Spleen (tissue), 11 donors: Measurements from ENCODE around the gene AKAP13. TPM values are rescaled to one million over a fixed set of nuclear protein-coding genes. Genes with fewer than 3 reads are reported as not detected.

Experiments
- DNase-seq: peaks from one replicate; pipeline ENCODE4 v3.0.0-alpha.2; 2020
- H3K27ac ChIP-seq, 8 donors: fragments of 200-600 bp; sonication (generic) in 7 of 8; 1 replicate in 4 of 8; 2 replicates in 4 of 8; pipeline versions ENCODE4 v1.5.0 to v1.8.0; 2016 to 2021; ENCODE audit warnings: inconsistent platforms in 4 of 8, mild to moderate bottlenecking in 4 of 8, moderate library complexity in 1 of 8
- H3K27me3 ChIP-seq, 7 donors: fragments of 200-600 bp; sonication (generic) in 6 of 7; replicated peaks in 1 of 7; 1 replicate in 4 of 7; 2 replicates in 3 of 7; pipeline versions ENCODE4 v1.5.0 to v1.8.0; 2016 to 2021; ENCODE audit warnings: inconsistent platforms in 3 of 7, mild to moderate bottlenecking in 1 of 7
- H3K36me3 ChIP-seq, 6 donors: fragments of 200-600 bp; sonication (generic) in 5 of 6; 1 replicate in 4 of 6; 2 replicates in 2 of 6; pipeline versions ENCODE4 v1.5.0 to v1.8.0; 2016 to 2021; ENCODE audit warnings: inconsistent platforms in 2 of 6
- H3K4me1 ChIP-seq, 6 donors: fragments of 200-600 bp; sonication (generic) in 5 of 6; 1 replicate in 3 of 6; 2 replicates in 3 of 6; pipeline versions ENCODE4 v1.5.0 to v1.8.0; 2016 to 2021; ENCODE audit warnings: inconsistent platforms in 3 of 6
- H3K4me3 ChIP-seq, 8 donors: fragments of 200-600 bp; sonication (generic) in 7 of 8; 1 replicate in 4 of 8; 2 replicates in 4 of 8; pipeline versions ENCODE4 v1.5.0 to v1.8.0; 2016 to 2021; ENCODE audit warnings: inconsistent platforms in 4 of 8, mild to moderate bottlenecking in 4 of 8, moderate library complexity in 2 of 8
- H3K9me3 ChIP-seq, 8 donors: fragments of 200-600 bp; sonication (generic) in 7 of 8; 1 replicate in 4 of 8; 2 replicates in 4 of 8; pipeline versions ENCODE4 v1.5.0 to v1.8.0; 2016 to 2021; ENCODE audit warnings: inconsistent platforms in 4 of 8
- POLR2A ChIP-seq, 3 donors: fragments of 450-650 bp; IDR thresholded peaks; one replicate each; pipeline ENCODE4 v1.5.1; 2017; ENCODE audit warnings: antibody characterized with exemption in 3 of 3, mild to moderate bottlenecking in 1 of 3
- POLR2AphosphoS5 ChIP-seq, 3 donors: sonication (generic); formaldehyde crosslinking; IDR thresholded peaks; one replicate each; pipeline ENCODE4 v1.5.1; 2017; ENCODE audit warnings: antibody characterized with exemption in 3 of 3
- WGBS, 5 donors: extraction: QIAGEN DNeasy Blood & Tissue Kit in 3 of 5; methylation state at CpG; one replicate each; pipeline versions ENCODE4 v1.1.5 to v1.1.7; 2013 to 2018; 5-methylcytosine and 5-hydroxymethylcytosine counted together
- intact Hi-C: fragments of 100-400 bp; cut with DNase I; formaldehyde crosslinking; loops from one replicate; pipeline ENCODE4 v1.15.0; 2023; ENCODE audit warnings: low total_unique reads
- polyA plus RNA-seq, 3 donors: library from polyadenylated mRNA; stranded (reverse); fragments of 200-250 nt; gene quantifications; one replicate each; pipeline ENCODE4 v1.2.1, GENCODE V29; 2013
- total RNA-seq, 7 donors: library from RNA; depleted of rRNA in 3 of 7; stranded (reverse); fragments of >200 nt in 3 of 7; fragmentation: NEBNext Ultra II Directional in 4 of 7; extraction: Animal tissue kit (Norgen Biotek cat#: 25700) in 4 of 7; gene quantifications; one replicate each; pipeline versions ENCODE4 v1.1.0 to v1.2.1, GENCODE V29; 2016 to 2021
- TF ChIP-seq, protein P1 (sequence below), 11 experiments: fragments of 200-600 bp in 7 of 11; fragments of 450-650 bp in 4 of 11; sonication (generic) in 4 of 11; IDR thresholded peaks in 8 of 11; conservative IDR thresholded peaks in 3 of 11; 1 replicate in 7 of 11; 2 replicates in 4 of 11; pipeline versions ENCODE4 v1.4.0 to v1.8.0; 2016 to 2021; ENCODE audit warnings: antibody characterized with exemption in 11 of 11, inconsistent platforms in 4 of 11, mild to moderate bottlenecking in 1 of 11
- donor health status: healthy with polysubstance abuse.
- donor health status: DM: no; HTN: no; CAD: no; lungs with moderate emphysema.
- donor health status: DM: no; HTN: no; CAD: no.
- donor health status: Bipolar disorder and iron deficiency.
- donor health status: healthy.
- donor health status: DM: no; HTN: no; CAD: no.
- donor health status: DM: yes; HTN: yes; CAD: no.

AKAP13 gene
- total and polyA plus RNA-seq, 10 donors = 35.4 to 413 (median 260) TPM

- Histone ChIP-seq H3K4me3 (no peak overlapping the region), H3K27me3 (no peaks in the 10 kb centered on the region), H3K9me3 (no peaks in the 10 kb centered on the region), H3K4me1 (peaks cover 4 to 86% (median 50%) of the 10 kb centered on the region in 6 donors), H3K27ac (no peak overlapping the region), H3K36me3 (no peaks in the 10 kb centered on the region)
- intact Hi-C loops = no loop called here
- no peak for DNase-seq
- 48 to 83% (median 64%) methylated on average over 2 of the region's 2 CpGs for WGBS, 5 donors
- TF ChIP-seq, protein P1, sequence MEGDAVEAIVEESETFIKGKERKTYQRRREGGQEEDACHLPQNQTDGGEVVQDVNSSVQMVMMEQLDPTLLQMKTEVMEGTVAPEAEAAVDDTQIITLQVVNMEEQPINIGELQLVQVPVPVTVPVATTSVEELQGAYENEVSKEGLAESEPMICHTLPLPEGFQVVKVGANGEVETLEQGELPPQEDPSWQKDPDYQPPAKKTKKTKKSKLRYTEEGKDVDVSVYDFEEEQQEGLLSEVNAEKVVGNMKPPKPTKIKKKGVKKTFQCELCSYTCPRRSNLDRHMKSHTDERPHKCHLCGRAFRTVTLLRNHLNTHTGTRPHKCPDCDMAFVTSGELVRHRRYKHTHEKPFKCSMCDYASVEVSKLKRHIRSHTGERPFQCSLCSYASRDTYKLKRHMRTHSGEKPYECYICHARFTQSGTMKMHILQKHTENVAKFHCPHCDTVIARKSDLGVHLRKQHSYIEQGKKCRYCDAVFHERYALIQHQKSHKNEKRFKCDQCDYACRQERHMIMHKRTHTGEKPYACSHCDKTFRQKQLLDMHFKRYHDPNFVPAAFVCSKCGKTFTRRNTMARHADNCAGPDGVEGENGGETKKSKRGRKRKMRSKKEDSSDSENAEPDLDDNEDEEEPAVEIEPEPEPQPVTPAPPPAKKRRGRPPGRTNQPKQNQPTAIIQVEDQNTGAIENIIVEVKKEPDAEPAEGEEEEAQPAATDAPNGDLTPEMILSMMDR (IDR thresholded peaks at IDR 0.05 in 8 of 11, conservative IDR thresholded peaks at IDR 0.05 in 3 of 11) = no peak
- no peak for TF ChIP-seq POLR2A (IDR thresholded peaks at IDR 0.05)
- no peak for TF ChIP-seq POLR2AphosphoS5 (IDR thresholded peaks at IDR 0.05)
Observed at GRCh38 chr15:85496551-85497171, 116.3 kb downstream of the AKAP13 start.

GRCh38 chr15:85497172-85497569 lies 116.8 kb downstream of the AKAP13 start:
- intact Hi-C loops = no loop called here
- no peak overlapping the region for H3K27ac ChIP-seq
- H3K4me1 ChIP-seq = peaks cover 4 to 86% (median 47%) of the 10 kb centered on the region in 6 donors
- WGBS, 5 donors = 90 to 96% (median 94%) methylated on average over 2 of the region's 2 CpGs
- TF ChIP-seq, protein P1 (IDR thresholded peaks at IDR 0.05 in 8 of 11, conservative IDR thresholded peaks at IDR 0.05 in 3 of 11) = no peak
- TF ChIP-seq POLR2AphosphoS5 (IDR thresholded peaks at IDR 0.05) (no peak), POLR2A (IDR thresholded peaks at IDR 0.05) (no peak)
- DNase-seq = no peak
- H3K36me3 ChIP-seq = no peaks in the 10 kb centered on the region
- H3K9me3 ChIP-seq = no peaks in the 10 kb centered on the region
- no peaks in the 10 kb centered on the region for H3K27me3 ChIP-seq
- H3K4me3 ChIP-seq = no peak overlapping the region

- peaks cover 4 to 82% (median 41%) of the 10 kb centered on the region in 6 donors for H3K4me1 ChIP-seq
- WGBS, 5 donors = 78 to 94% (median 89%) methylated on average over 6 of the region's 6 CpGs
- intact Hi-C loops = no loop called here
- no peak overlapping the region for H3K4me3 ChIP-seq
- no peaks in the 10 kb centered on the region for H3K9me3 ChIP-seq
- TF ChIP-seq POLR2A (IDR thresholded peaks at IDR 0.05) (no peak), POLR2AphosphoS5 (IDR thresholded peaks at IDR 0.05) (no peak)
- TF ChIP-seq, protein P1 (IDR thresholded peaks at IDR 0.05 in 8 of 11, conservative IDR thresholded peaks at IDR 0.05 in 3 of 11) = no peak
- no peak for DNase-seq
- no peaks in the 10 kb centered on the region for H3K27me3 ChIP-seq
- H3K36me3 ChIP-seq = no peaks in the 10 kb centered on the region
- H3K27ac ChIP-seq = no peak overlapping the region
Observed at GRCh38 chr15:85498471-85498870, 118.1 kb downstream of the AKAP13 start.

- Histone ChIP-seq H3K4me3 (no peak overlapping the region), H3K36me3 (no peaks in the 10 kb centered on the region), H3K27ac (no peak overlapping the region), H3K9me3 (no peaks in the 10 kb centered on the region), H3K27me3 (no peaks in the 10 kb centered on the region), H3K4me1 (peaks cover 3 to 81% (median 39%) of the 10 kb centered on the region in 6 donors)
- WGBS, 5 donors = 59 to 82% (median 67%) methylated on average over 7 of the region's 7 CpGs
- DNase-seq = no peak
- intact Hi-C loops = no loop called here
- TF ChIP-seq POLR2A (IDR thresholded peaks at IDR 0.05) (no peak), POLR2AphosphoS5 (IDR thresholded peaks at IDR 0.05) (no peak)
- TF ChIP-seq, protein P1 (IDR thresholded peaks at IDR 0.05 in 8 of 11, conservative IDR thresholded peaks at IDR 0.05 in 3 of 11) = no peak
Observed at GRCh38 chr15:85499371-85499887, 119.0 kb downstream of the AKAP13 start.
